Measurements from ENCODE around the gene DHPS.

- TF ChIP-seq GATA2 (IDR thresholded peaks at IDR 0.05; ENCODE audit: low read depth, low read length) (no peak), GATA3 (IDR thresholded peaks at IDR 0.05; ENCODE audit: low read depth, low read length) (no peak)
These were observed 24.6 kb downstream of the DHPS start for GRCh38 chr19:12656899-12657571.

Data from SH-SY5Y (cell line).